ENCODE results near the gene OCA2. TPM values are rescaled to one million over a fixed set of nuclear protein-coding genes. Genes with fewer than 3 reads are reported as not detected.
A peak's percentile ranks its signal among the peaks of the same experiment; 100 is the strongest.

OCA2 gene
- total and polyA plus RNA-seq, 4 donors, result 0.49 to 23.0 (median 2.3) TPM

- WGBS, 2 donors, result 86 to 93% methylated on average over 1 of the region's 1 CpG
- no peaks in the 10 kb centered on the region for H3K27me3 ChIP-seq (ENCODE audit: control insufficient read depth in 3 of 3, insufficient read depth in 3 of 3, low read length in 2 of 3)
- H3K4me3 ChIP-seq, result no peak overlapping the region
- H3K4me1 ChIP-seq (ENCODE audit: control insufficient read depth in 5 of 5, insufficient read depth in 5 of 5, low read length in 5 of 5), result no peaks in the 10 kb centered on the region
- H3K9me3 ChIP-seq (ENCODE audit: control insufficient read depth in 4 of 4, insufficient read depth in 3 of 4, low read length in 3 of 4), result no peaks in the 10 kb centered on the region
- DNase-seq (no peak), ATAC-seq (ENCODE audit: insufficient read depth, low FRiP score) (no peak)
- H3K27ac ChIP-seq (ENCODE audit: low read depth in 1 of 2, low read length in 1 of 2), result no peak overlapping the region
- TF ChIP-seq CTCF (IDR thresholded peaks at IDR 0.05; ENCODE audit: control extremely low read depth, extremely low read depth), result no peak
- H3K36me3 ChIP-seq (ENCODE audit: control insufficient read depth in 4 of 4, insufficient read depth in 4 of 4, low read length in 4 of 4), result peaks cover 0 to 3% (median 0%) of the 10 kb centered on the region in 4 donors
- no peak overlapping the region for H3K9ac ChIP-seq (ENCODE audit: insufficient read depth in 1 of 2, low read length in 2 of 2)
Measured at GRCh38 chr15:27961801-27962200, 137.3 kb downstream of the OCA2 start.

GRCh38 chr15:27958911-27959578, 140.1 kb downstream of the OCA2 start:
- Histone ChIP-seq H3K4me1 (ENCODE audit: control insufficient read depth in 5 of 5, insufficient read depth in 5 of 5, low read length in 5 of 5) (peaks cover 0 to 15% (median 0%) of the 10 kb centered on the region in 5 donors), H3K27ac (ENCODE audit: low read depth in 1 of 2, low read length in 1 of 2) (no peak overlapping the region), H3K9ac (ENCODE audit: insufficient read depth in 1 of 2, low read length in 2 of 2) (no peak overlapping the region), H3K27me3 (ENCODE audit: control insufficient read depth in 3 of 3, insufficient read depth in 3 of 3, low read length in 2 of 3) (no peaks in the 10 kb centered on the region), H3K36me3 (ENCODE audit: control insufficient read depth in 4 of 4, insufficient read depth in 4 of 4, low read length in 4 of 4) (peaks cover 0 to 3% (median 0%) of the 10 kb centered on the region in 4 donors), H3K9me3 (ENCODE audit: control insufficient read depth in 4 of 4, insufficient read depth in 3 of 4, low read length in 3 of 4) (peaks cover 0 to 4% (median 0%) of the 10 kb centered on the region in 4 donors), H3K4me3 (no peak overlapping the region)
- WGBS, 2 donors, result 69 to 70% methylated on average over 10 of the region's 10 CpGs
- ATAC-seq (ENCODE audit: insufficient read depth, low FRiP score) (no peak), DNase-seq (peak in 1 of 3 donors; percentile 6)
- no peak for TF ChIP-seq CTCF (IDR thresholded peaks at IDR 0.05; ENCODE audit: control extremely low read depth, extremely low read depth)

- H3K4me3 ChIP-seq, result no peak overlapping the region
- DNase-seq (peak in 1 of 3 donors; percentile 27), ATAC-seq (ENCODE audit: insufficient read depth, low FRiP score) (no peak)
- no peak overlapping the region for H3K9ac ChIP-seq (ENCODE audit: insufficient read depth in 1 of 2, low read length in 2 of 2)
- peaks cover 0 to 6% (median 0%) of the 10 kb centered on the region in 4 donors for H3K9me3 ChIP-seq (ENCODE audit: control insufficient read depth in 4 of 4, insufficient read depth in 3 of 4, low read length in 3 of 4)
- peaks cover 0 to 15% (median 0%) of the 10 kb centered on the region in 5 donors for H3K4me1 ChIP-seq (ENCODE audit: control insufficient read depth in 5 of 5, insufficient read depth in 5 of 5, low read length in 5 of 5)
- H3K27ac ChIP-seq (ENCODE audit: low read depth in 1 of 2, low read length in 1 of 2), result no peak overlapping the region
- 70 to 73% methylated on average over 8 of the region's 8 CpGs for WGBS, 2 donors
- peaks cover 0 to 7% (median 0%) of the 10 kb centered on the region in 4 donors for H3K36me3 ChIP-seq (ENCODE audit: control insufficient read depth in 4 of 4, insufficient read depth in 4 of 4, low read length in 4 of 4)
- H3K27me3 ChIP-seq (ENCODE audit: control insufficient read depth in 3 of 3, insufficient read depth in 3 of 3, low read length in 2 of 3), result no peaks in the 10 kb centered on the region
- no peak for TF ChIP-seq CTCF (IDR thresholded peaks at IDR 0.05; ENCODE audit: control extremely low read depth, extremely low read depth)
Measured at GRCh38 chr15:27956285-27956684, 142.8 kb downstream of the OCA2 start.

Measured in lung (tissue), 12 donors.